Stimulated activated CD4-positive, alpha-beta T cell treated with anti-CD3 and anti-CD28 coated beads, Interleukin-2, amount 100 ng/mL, for 24 hours (primary cell): ENCODE results near the gene POU2AF1.
"Not testable (repeated sequence)": the region's sequence is repeated elsewhere in the genome, so short reads cannot be mapped to it uniquely, and the experiment has no call there.

ENCODE experiments used
- DNase-seq, 2 donors: peaks; one replicate each; pipeline ENCODE4 v3.0.0-alpha.2; 2020

Gene POU2AF1

DNA sequence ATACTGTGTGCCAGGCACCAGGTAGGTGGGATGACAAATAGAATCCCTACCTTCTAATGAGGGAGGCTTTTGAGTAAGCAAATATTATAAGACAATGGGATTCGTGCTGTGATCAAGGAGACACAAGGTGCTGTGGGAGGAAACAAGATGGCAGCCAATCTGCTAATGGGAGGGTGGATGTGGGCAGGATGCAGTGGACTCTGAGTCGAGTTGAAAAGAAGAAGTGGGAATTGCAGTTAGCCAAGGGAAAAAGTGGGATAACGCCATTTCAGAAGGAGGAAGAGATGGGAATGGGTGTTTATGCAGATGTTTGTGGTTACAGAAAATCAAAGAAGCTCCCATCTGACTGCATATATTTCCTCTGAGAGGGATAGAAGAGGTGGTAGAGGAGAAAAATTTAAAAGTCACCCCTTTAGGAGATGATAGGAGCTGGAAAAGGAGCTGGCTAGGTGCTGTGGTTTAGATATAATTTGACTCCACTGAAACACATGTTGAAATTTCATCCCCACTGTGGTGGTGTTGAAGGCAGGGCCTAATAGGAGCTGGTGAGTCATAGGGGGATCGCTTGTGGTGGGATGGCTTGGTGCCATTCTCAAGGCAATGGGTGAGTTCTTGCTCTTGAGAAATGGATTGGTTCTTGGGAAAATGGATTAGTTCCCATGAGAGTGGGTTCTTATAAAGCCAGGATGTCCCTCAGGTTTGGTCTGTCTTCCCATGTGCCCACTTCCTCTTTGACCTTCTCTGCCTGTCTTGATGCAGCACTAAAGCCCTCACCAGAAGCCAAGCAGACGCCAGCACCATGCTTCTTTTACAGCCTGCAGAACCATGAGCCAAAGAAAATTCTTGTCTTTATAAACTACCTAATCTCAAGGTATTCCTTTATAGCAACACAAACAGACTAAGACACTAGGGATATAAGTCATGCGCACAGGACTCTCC, 30.0 kb upstream of the POU2AF1 start:
- DNase-seq, result no peak

DNA sequence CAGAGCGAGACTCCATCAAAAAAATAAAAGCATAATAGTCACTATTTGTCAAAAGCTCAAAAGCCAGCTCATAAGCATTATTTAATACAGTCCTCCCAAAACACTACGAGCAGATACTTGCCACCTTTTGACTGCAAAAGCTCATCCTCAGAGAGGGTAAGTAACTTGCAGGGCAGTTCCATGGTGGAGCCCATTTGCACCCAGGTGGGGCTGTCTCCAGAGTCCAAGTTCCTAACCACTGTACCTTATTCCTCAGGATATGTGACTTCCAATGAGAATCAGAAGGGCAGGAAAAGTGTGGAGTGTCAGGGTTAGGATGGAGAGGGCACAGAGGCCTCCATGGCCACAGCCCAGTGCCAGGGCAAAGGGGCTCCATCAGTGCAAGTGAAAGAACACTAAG, 28.6 kb upstream of the POU2AF1 start:
- no peak for DNase-seq

DNA sequence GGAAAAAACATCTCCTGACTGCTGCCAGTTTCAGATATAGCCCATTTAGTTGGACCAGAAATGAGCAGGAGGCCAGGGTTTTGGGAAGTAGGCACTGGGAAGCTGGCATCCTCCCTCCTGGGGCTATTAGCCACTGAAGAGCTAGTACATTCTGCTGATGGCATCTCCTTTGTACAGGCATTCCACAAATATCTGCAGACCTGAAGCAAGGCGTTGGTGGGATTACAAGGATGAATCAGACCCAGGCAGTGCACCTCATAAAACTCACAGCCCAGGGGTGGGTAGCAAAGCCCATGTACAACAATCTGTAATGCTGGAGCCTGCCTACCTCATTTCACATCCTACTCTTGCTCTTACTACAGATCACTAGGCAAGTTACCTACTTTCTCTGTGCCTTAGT, 27.5 kb upstream of the POU2AF1 start:
- no peak for DNase-seq

- DNase-seq, result no peak
Observed at GRCh38 chr11:111406091-111406490, 27.0 kb upstream of the POU2AF1 start.

GRCh38 chr11:111405551-111405950, 26.5 kb upstream of the POU2AF1 start:
- no peak for DNase-seq

- DNase-seq, result no peak
Observed at GRCh38 chr11:111403051-111403726, 24.1 kb upstream of the POU2AF1 start.

- no peak for DNase-seq
Observed at GRCh38 chr11:111402411-111402810, 23.3 kb upstream of the POU2AF1 start.

DNA sequence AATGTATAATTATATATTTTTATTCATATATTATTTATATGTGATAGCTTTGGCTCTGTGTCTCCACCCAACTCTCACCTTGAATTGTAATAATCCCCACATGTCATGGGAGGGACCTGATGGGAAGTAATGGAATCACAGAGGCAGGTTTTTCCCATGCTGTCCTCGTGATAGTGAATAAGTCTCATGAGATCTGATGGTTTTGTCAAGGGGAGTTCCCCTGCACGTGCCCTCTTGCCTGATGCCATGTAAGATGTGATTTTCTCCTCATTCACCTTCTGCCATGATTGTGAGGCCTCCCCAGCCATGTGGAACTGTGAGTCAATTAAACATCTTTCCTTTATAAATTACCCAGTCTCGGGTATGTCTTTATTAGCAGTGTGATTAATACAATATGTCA, 22.9 kb upstream of the POU2AF1 start:
- not testable (repeated sequence) for DNase-seq

DNA sequence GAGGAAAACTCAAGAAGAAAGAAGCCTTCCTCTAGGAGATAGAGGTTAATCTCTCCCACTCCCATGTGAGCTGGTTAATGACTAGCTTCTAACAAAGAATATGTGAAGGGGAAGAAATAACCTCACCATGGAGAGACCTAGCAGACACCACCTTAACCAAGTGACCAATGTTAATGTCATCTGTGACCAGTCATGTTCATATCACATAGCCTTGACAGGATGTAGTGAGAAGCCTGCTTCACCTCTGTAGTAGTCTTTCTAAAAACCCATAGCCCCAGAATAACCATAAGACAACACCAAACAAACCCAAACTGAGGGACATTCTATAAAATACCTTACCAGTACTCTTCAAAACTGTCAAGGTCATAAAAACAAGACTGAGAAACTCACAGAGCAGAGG, 21.5 kb upstream of the POU2AF1 start:
- DNase-seq, result no peak

DNA sequence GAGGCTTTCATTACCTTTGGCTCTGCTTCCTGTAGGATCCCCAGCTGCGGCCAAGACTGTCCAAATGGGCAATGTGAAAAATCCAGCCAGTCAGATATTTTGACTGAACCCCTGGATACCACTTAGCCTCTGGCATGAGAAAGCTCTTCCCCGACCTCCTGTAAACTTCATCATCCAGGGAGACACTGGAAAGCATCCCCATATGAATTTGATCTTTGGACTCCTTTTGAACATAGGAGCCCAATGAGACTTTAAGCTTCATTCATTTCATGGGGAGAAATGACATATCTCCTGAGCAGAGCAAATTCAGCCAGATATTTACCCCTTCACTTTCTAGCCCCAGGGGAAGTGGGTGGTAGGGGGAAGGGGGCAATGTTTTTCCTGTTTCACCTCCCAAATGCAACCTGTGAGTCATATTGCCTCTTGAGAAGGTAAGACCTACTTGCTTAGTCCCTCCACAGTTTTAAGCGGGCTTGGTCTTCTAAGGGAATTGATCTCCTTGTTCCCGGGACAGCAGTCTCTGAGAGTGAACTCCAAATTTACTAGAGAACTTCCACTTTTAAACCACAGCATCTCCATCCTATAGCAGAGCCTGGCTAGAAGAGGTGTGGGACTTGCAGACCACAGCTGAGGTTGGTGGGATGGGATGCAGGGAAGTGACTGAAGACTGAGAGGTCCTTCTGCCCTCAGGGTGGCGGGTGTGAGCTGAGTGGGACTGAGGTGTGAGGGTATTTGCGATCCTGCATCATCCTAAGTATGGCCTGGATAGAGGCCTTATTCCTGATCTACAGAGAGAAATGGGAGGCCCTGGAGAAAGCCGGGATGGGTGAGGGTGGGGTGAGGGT, 20.3 kb upstream of the POU2AF1 start:
- DNase-seq, result no peak

DNA sequence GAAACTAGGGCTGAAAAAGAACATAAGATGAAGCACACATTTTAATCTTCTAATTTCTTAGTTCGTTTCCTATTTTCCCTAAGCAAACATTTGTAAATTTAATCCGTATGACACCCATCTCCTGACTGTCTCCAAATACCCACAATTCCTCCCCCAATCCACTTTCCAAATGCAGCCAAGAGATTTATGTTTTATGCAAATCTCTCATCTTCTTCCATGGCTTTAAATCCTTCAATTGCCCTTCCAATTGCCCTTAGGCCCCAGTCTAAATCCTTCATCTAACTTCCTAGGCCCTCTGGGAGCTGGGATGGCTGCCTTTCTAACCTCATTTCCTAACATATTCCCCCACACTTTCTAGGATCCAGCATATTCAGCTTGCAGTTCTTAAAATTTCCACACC, 18.0 kb upstream of the POU2AF1 start:
- no peak for DNase-seq

DNA sequence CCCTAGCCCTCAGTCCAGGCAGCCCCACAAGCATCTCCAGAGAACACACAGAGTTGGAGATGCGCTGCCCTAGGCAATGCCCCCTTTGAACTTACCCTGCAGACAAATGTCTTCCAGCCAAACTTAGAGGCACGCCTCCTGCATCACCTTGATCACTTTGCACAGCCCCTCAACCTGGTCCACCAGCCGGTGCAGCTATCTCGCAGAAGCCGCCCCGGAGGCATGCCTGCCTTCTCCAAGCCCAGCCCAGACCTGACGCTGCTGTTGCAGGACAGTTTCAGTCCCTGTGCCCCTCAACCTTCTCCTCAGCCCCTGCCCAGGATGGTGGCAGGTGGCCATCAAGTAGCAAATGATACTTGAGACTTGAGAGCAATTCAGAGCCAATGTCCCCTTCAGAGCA, 16.7 kb upstream of the POU2AF1 start:
- DNase-seq, result no peak

GRCh38 chr11:111395081-111395480, 16.0 kb upstream of the POU2AF1 start:
- DNase-seq, result no peak

GRCh38 chr11:111394147-111394546, 15.1 kb upstream of the POU2AF1 start:
- DNase-seq, result not testable (repeated sequence)

- DNase-seq, result no peak
Observed at GRCh38 chr11:111393585-111393984, 14.5 kb upstream of the POU2AF1 start.

- no peak for DNase-seq
Observed at GRCh38 chr11:111393096-111393495, 14.0 kb upstream of the POU2AF1 start.

GRCh38 chr11:111392552-111392951, 13.5 kb upstream of the POU2AF1 start:
- no peak for DNase-seq

DNA sequence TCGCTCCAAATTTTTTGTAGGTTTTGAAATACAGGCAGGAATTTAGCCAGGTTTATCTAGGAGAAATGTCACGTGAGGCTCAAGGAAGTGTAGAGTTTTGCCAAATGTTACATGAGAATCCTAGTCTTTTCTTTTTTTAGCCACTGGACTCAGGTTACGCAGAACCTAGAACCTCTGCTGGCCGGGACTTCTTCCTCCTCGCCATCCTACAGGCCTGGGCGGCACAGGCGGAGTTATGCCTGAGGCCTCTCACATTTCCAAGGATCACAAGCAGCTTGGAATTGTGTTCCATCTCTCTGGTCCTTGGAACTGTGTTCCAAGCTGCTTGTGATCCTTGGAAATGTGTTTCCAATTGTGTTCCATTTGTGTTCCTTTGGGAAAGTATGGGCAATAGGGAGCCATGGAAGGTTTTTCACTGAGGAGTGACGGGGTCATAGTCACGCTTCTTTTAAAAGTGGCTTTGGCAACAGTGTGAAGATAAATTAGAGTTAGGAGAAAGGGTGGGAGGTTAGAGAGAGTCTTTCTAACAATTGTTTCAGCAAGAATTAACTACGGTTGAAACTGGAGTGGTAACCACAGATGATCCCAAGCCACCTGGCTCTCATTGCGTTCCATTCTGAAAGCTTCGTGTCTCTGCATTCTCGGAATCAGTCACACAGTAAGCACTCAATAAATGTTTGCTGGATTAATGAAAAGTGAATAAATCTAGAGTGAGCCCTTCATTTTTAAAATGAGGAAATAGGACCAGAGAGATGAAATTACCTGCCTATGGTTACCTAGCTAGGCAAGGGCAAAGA, 12.5 kb upstream of the POU2AF1 start:
- no peak for DNase-seq

- DNase-seq, result no peak
Observed at GRCh38 chr11:111388842-111389241, 9.8 kb upstream of the POU2AF1 start.

DNA sequence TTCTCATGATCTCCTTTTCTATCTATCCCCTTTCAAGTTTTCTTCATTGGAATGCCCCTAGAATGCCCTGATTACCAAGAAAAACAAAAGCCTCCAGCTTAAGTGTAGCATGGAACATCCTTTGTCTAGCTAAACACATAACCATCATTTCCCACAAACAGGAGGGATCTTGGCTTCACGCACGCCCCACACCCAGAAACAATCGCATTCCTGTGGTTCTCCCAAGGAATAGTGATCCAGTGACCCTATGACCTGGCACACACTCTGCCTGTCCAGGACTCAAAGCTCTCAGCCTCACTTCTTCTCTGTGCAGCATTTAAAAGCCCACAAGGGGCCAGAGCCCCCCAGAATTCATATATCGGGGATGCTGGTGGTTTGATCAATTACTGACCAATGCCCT, 9.3 kb upstream of the POU2AF1 start:
- DNase-seq, result no peak

GRCh38 chr11:111387363-111387762, 8.3 kb upstream of the POU2AF1 start:
- no peak for DNase-seq

DNA sequence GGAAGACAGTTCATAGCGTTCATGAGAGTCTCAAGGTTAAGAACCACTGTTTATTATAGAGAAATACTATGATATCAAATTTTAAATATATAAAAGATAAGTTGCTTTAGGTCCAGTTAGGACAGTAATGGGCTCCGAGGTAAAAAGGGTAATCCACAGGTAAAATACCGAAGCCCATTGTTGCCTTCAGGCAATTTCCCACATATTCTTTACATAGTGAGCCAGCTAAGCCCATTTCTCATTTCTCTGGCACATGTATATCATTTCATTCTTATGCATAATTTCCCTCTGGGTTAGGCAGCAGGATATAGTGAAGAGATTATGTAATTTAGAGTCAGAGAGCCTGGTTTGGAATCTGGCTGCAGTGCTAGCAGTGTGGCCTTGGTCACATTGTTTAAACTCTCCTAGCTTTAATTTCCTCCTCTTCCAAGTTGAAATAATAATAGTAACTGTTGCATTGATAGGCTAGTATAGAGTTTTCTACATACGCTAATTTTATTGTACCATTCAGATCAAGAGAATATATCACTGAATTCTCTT, 7.6 kb upstream of the POU2AF1 start:
- no peak for DNase-seq
